ENCODE results near the gene RRP12.

RRP12 gene

DNA sequence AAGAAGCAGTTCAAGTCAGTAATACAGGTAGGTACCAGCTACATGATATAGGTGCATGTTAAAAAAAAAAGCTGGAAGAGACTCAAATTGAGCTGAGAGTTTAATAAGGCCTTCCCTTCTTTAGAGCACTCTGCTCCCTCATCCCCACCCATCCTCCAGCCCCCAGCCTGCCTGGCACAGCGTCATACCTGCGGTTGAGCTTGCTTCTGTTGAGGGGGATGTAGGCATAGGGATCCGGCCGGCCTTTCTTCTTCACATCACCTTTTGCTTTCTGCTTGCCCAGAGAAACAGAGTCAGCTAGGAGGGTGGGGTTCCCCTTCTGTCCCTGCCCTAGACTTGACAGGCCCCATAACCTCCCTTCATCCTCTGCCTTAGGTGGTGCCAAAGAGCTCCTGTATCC lies 42.8 kb downstream of the RRP12 start:
- no peaks in the 10 kb centered on the region for H4K20me1 ChIP-seq (ENCODE audit: insufficient read depth)
- no peaks in the 10 kb centered on the region; the same call in 1 of the 2 replicates for H3K36me3 ChIP-seq (ENCODE audit: insufficient read depth)
- no peak overlapping the region for H3K4me2 ChIP-seq
- no peak overlapping the region for H2AFZ ChIP-seq (ENCODE audit: low read depth)
- no peak overlapping the region for H3K9ac ChIP-seq
- H3K79me2 ChIP-seq (ENCODE audit: insufficient read depth, low read depth) = no peaks in the 10 kb centered on the region
- no peak overlapping the region for H3K27ac ChIP-seq
- TF ChIP-seq, protein P1, sequence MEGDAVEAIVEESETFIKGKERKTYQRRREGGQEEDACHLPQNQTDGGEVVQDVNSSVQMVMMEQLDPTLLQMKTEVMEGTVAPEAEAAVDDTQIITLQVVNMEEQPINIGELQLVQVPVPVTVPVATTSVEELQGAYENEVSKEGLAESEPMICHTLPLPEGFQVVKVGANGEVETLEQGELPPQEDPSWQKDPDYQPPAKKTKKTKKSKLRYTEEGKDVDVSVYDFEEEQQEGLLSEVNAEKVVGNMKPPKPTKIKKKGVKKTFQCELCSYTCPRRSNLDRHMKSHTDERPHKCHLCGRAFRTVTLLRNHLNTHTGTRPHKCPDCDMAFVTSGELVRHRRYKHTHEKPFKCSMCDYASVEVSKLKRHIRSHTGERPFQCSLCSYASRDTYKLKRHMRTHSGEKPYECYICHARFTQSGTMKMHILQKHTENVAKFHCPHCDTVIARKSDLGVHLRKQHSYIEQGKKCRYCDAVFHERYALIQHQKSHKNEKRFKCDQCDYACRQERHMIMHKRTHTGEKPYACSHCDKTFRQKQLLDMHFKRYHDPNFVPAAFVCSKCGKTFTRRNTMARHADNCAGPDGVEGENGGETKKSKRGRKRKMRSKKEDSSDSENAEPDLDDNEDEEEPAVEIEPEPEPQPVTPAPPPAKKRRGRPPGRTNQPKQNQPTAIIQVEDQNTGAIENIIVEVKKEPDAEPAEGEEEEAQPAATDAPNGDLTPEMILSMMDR (conservative IDR thresholded peaks at IDR 0.05; ENCODE audit: low read depth, low read length) = no peak
- H3K4me3 ChIP-seq (IDR thresholded peaks at IDR 0.05; ENCODE audit: insufficient read depth, low read depth, low read length) = no peak overlapping the region
- H3K27me3 ChIP-seq (ENCODE audit: insufficient read depth, low read depth) = no peaks in the 10 kb centered on the region
- peaks cover 9% of the 10 kb centered on the region for H3K4me1 ChIP-seq (ENCODE audit: low read depth, poor library complexity, severe bottlenecking)

DNA sequence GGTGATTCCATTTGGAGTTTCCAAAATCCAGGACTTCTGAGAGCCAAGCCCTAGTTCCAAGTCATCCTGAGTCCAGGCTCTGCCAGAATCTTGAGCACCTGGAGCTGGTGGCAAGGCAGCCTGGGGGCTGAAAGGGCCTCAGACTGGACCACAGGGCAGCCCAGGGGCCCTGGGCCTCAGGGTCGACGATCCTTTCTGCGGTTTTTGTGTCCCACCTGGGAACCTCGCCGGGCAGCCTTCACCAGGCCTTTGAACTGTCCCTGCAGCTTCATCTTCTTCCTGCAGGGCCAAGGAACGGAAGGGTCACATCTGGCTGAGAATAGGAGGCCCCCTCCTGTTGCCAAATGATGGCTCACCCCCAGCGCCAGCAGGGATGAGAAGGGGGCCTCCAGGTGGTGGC lies 44.2 kb downstream of the RRP12 start:
- Histone ChIP-seq H3K9ac (no peak overlapping the region), H3K4me3 (IDR thresholded peaks at IDR 0.05; ENCODE audit: insufficient read depth, low read depth, low read length) (no peak overlapping the region), H4K20me1 (ENCODE audit: insufficient read depth) (no peaks in the 10 kb centered on the region), H3K27ac (no peak overlapping the region), H2AFZ (ENCODE audit: low read depth) (no peak overlapping the region), H3K79me2 (ENCODE audit: insufficient read depth, low read depth) (no peaks in the 10 kb centered on the region), H3K36me3 (ENCODE audit: insufficient read depth) (no peaks in the 10 kb centered on the region; the same call in 1 of the 2 replicates), H3K27me3 (ENCODE audit: insufficient read depth, low read depth) (no peaks in the 10 kb centered on the region), H3K4me1 (ENCODE audit: low read depth, poor library complexity, severe bottlenecking) (peaks cover 9% of the 10 kb centered on the region), H3K4me2 (no peak overlapping the region)
- TF ChIP-seq, protein P1 (conservative IDR thresholded peaks at IDR 0.05; ENCODE audit: low read depth, low read length) = no peak

DNA sequence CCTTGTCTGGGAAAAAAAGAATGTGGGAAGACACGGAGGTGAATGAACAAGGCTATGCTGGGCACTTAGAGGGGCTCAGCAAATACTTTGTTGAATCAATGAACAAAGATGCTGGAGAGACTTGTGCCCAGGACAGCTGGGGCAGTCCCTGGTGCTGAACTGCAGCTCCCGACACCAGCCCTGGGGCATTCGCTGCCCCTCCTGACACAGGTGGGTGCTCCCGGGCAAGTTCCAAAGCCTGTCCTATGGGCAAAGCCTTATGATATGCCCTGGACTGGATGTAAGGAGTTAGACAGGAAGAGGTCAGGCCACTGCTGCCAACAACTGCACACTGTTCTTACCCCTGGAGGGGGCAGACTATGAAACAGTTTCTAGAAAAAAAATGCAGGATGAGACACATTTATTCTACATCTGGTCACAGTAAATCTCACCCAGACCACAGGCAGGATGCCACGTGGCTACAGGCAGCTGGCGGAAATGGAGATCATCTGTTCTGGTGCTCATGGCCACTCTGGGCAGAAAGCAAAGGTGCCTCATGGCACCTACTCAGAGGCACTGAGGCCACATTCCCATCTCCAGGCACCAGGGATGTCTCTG lies 44.7 kb downstream of the RRP12 start:
- Histone ChIP-seq H3K27ac (no peak overlapping the region), H3K36me3 (ENCODE audit: insufficient read depth) (no peaks in the 10 kb centered on the region; the same call in 1 of the 2 replicates)

DNA sequence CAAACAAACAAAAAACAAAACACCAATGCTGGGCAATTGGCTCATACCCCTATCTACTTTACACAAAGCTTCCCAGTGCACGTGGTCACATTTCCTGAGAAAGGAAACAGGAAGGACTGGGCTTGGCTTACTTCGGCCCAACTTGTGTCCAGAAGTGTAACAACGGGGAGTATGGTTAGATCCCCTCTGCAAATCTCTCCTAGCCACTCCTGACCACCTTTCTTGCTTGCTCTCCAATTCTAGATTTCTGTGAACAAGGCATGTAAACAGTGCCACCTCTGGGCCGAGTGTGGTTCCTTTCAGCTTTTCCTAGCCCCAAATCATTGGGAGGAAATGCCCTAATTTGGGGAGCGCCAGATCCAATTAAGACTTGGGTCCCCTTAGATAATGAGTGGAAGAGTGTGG lies 45.6 kb downstream of the RRP12 start:
- no peak overlapping the region for H3K9ac ChIP-seq
- no peak overlapping the region for H3K4me2 ChIP-seq
- H3K36me3 ChIP-seq (ENCODE audit: insufficient read depth) = no peaks in the 10 kb centered on the region; the same call in 1 of the 2 replicates

More for the DNA sequence above, 44.7 kb downstream of the RRP12 start:
- no peaks in the 10 kb centered on the region for H3K27me3 ChIP-seq (ENCODE audit: insufficient read depth, low read depth)
- no peaks in the 10 kb centered on the region for H3K79me2 ChIP-seq (ENCODE audit: insufficient read depth, low read depth)
- TF ChIP-seq, protein P1 (conservative IDR thresholded peaks at IDR 0.05; ENCODE audit: low read depth, low read length) = no peak
- no peak overlapping the region for H3K4me3 ChIP-seq (IDR thresholded peaks at IDR 0.05; ENCODE audit: insufficient read depth, low read depth, low read length)
- H3K4me1 ChIP-seq (ENCODE audit: low read depth, poor library complexity, severe bottlenecking) = peaks cover 9% of the 10 kb centered on the region
- H3K4me2 ChIP-seq = no peak overlapping the region
- no peak overlapping the region for H2AFZ ChIP-seq (ENCODE audit: low read depth)
- no peak overlapping the region for H3K9ac ChIP-seq
- H4K20me1 ChIP-seq (ENCODE audit: insufficient read depth) = no peaks in the 10 kb centered on the region

More for the DNA sequence above, 45.6 kb downstream of the RRP12 start:
- Histone ChIP-seq H2AFZ (ENCODE audit: low read depth) (no peak overlapping the region), H3K27ac (no peak overlapping the region), H3K4me1 (ENCODE audit: low read depth, poor library complexity, severe bottlenecking) (peaks cover 9% of the 10 kb centered on the region), H3K79me2 (ENCODE audit: insufficient read depth, low read depth) (no peaks in the 10 kb centered on the region), H4K20me1 (ENCODE audit: insufficient read depth) (no peaks in the 10 kb centered on the region), H3K27me3 (ENCODE audit: insufficient read depth, low read depth) (no peaks in the 10 kb centered on the region), H3K4me3 (IDR thresholded peaks at IDR 0.05; ENCODE audit: insufficient read depth, low read depth, low read length) (no peak overlapping the region)
- TF ChIP-seq, protein P1 (conservative IDR thresholded peaks at IDR 0.05; ENCODE audit: low read depth, low read length) = no peak
